ENCODE results near the gene STRADA. TPM values are rescaled to one million over a fixed set of nuclear protein-coding genes. Genes with fewer than 3 reads are reported as not detected.

STRADA gene
- 15.9 and 20.9 TPM in 2 replicates for total RNA-seq

GRCh38 chr17:63741408-63742173, at the start of gene STRADA:
STRADA (minus strand) TSS chr17:63741799; CDS start chr17:63728369, 13,430 bp downstream.

DNA sequence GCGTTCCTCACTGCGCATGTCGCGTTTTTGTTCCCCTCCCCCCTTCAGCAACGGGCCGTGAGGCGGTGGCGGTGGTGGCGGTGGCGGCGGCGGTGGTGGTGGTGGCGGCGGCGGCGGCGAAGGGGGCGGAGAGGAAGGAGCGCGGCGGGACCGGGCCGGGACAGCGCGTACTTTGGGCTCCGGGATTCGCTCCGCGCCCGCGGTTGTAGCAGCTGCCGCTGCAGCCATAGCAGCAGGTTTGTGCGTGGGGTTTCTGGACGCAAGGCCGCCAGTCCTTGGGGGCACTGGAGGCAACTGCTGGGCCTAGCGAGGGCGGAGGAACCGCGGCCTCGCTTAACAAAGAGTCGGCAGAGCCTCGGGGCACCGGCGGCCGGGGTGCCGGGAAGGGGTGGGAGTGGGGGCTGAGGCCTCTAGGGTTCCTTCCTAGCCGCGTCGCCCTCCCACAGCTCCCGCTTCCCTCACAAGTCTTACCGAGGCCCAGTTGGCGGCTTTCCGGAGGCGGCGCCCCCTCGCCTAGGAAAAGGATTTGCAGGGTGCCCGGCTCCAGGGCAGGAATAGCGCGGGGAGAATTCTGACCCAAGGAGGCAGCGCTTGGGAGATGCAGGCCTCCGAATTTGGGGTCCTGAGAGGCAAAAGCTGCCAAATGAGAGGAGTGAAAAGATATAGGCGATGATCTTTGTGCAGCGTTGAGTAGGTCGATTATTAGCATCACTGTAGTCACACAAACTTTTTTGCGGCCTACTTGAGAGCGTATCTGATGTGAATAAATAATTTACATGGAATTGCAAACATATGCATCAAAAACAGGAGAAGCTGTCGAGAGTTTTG, 32.8 kb upstream of the STRADA start, which contains the start of gene DDX42:
DDX42 (plus strand) TSS at position 30 of the 828 bp plus-strand sequence. CDS start 12,880 bp downstream, outside the sequence.

DNA sequence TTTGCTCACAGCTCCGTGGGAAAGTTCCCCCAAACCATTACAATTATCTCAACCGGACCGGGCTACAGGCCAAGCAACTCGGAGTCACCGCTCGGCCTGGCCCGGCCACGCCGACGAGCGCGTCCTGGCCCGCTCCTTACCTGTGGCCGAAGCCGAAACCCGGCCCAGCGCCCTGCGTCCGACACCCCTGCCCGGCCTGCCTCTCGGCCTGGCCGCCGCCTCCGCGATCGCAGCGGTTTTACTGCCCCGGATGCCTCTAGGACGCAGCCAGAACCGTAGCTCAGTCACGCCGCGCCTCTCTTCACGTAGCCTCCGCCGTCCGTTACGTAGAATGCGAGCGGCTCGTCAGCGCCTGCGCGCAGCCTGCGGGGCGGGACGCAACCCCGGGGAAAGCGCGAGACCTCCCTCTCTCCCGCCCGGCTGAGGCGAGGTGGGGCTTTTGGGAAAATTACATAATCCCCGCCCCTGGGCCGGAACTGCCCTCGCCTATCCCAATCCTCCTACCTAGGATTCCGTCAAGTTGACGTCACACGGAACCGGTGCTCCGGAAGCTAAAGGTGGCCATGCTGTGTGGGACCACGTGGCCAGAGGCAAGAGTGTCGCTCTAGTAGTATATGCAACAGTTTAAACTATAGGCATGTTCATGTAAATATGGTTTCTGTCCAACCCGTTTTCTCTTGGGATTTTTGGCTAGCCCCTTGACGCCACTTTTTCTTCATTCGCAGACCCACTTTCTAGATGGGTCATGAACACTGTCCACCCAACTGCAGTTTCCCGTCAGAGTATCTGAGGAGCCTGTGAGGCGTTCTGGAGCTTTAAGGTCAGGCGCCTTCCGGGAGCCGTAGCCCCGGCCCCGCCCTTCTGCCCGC, 31.9 kb upstream of the STRADA start, which contains the start of gene CCDC47:
CCDC47 (minus strand) TSS at position 326 of the 869 bp plus-strand sequence. CDS start 7,422 bp downstream, outside the sequence.

GRCh38 chr17:63699638-63700527, 41.7 kb downstream of the STRADA start, which contains the start of gene LIMD2:
LIMD2 (minus strand) TSS chr17:63700125; CDS start chr17:63699298, 827 bp downstream.

Other genes starting within 250 kb of the STRADA start
- gene KCNH6, start 218.4 kb downstream of the STRADA start, total RNA-seq = under 0.01 TPM in 1 of 2 replicates, not detected in the other
- 28.3 and 31.6 TPM in 2 replicates for gene DCAF7, start 191.3 kb downstream of the STRADA start, total RNA-seq
- 11.0 and 13.0 TPM in 2 replicates for gene TACO1, start 140.9 kb downstream of the STRADA start, total RNA-seq
- gene MAP3K3, start 119.4 kb downstream of the STRADA start, total RNA-seq = 19.9 and 23.3 TPM in 2 replicates
- gene LIMD2, start 41.7 kb downstream of the STRADA start, total RNA-seq = 9.7 and 27.4 TPM in 2 replicates
- gene CCDC47, start 31.8 kb upstream of the STRADA start, total RNA-seq = 31.4 and 45.4 TPM in 2 replicates
- 23.5 and 37.4 TPM in 2 replicates for gene DDX42, start 32.4 kb upstream of the STRADA start, total RNA-seq
- 50.9 and 65.0 TPM in 2 replicates for gene PSMC5, start 85.6 kb upstream of the STRADA start, total RNA-seq
- 22.7 and 39.5 TPM in 2 replicates for gene FTSJ3, start 85.9 kb upstream of the STRADA start, total RNA-seq
- gene SMARCD2, start 100.9 kb upstream of the STRADA start, total RNA-seq = 124 and 126 TPM in 2 replicates
- gene CSH2, start 131.9 kb upstream of the STRADA start, total RNA-seq = not detected in 2 replicates
- gene GH2, start 140.1 kb upstream of the STRADA start, total RNA-seq = not detected in 2 replicates
- gene CSH1, start 154.8 kb upstream of the STRADA start, total RNA-seq = not detected in 2 replicates
- not detected in 2 replicates for gene CSHL1, start 169.5 kb upstream of the STRADA start, total RNA-seq
- not detected in 2 replicates for gene GH1, start 177.0 kb upstream of the STRADA start, total RNA-seq
- not detected in 2 replicates for gene CD79B, start 190.5 kb upstream of the STRADA start, total RNA-seq
- under 0.01 TPM in 1 of 2 replicates, not detected in the other for gene SCN4A, start 231.1 kb upstream of the STRADA start, total RNA-seq

All from cardiac atrium fibroblast (primary cell).